Measurements from ENCODE around the gene SNX20. TPM values are rescaled to one million over a fixed set of nuclear protein-coding genes. Genes with fewer than 3 reads are reported as not detected.

Gene SNX20
- total RNA-seq, 2 donors from 2014 or later: 0.86 to 1.6 TPM

DNA sequence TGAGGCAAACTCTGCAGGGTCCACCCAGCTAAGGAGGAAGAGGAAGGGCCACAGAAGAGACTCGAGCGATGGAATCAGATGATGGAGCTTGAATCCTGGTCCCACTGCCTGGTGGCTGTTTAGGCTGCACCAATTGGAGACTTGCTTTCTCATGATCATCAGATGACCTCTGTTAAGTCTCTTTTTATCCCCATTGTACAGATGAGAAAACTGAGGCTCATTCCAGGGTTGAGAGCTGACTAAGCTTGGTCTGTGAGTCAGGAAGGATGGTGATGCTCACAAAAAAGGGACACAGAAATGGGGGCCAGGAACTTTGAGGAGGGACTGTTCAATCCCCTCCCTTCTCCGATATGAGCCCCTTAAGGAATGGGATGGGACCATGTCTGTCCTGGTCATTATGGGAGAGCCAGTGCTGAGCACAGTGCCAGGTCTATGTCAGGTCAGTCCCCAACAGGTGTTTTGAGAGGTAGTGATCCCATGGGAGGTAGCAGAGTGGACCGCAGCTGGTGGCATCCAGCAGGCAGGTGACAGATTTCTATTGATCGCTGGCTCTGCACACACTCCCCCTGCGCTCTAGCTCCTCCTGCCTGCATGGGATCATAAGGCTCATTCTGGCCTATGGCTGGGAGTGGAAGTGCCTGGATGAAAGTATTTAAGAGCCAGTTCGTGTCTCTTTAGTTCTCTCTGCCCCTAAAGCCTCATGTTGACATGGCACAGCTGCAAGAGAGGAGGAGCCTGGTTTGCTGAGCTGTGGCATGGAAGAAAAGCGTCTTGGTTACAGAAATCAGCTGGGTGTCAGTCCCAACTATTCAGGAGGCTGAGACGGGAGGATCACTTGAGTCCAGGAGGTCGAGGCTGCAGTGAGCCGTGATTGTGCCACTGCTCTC is 27.2 kb downstream of the SNX20 start:
- intact Hi-C loops (cut with DNase I): no loop called here
- no peak overlapping the region for H3K4me3 ChIP-seq
- no peaks in the 10 kb centered on the region for H3K27me3 ChIP-seq
- no peak overlapping the region for H3K27ac ChIP-seq
- H3K4me1 ChIP-seq: no peaks in the 10 kb centered on the region
- H3K36me3 ChIP-seq: no peaks in the 10 kb centered on the region
- TF ChIP-seq, protein P1, sequence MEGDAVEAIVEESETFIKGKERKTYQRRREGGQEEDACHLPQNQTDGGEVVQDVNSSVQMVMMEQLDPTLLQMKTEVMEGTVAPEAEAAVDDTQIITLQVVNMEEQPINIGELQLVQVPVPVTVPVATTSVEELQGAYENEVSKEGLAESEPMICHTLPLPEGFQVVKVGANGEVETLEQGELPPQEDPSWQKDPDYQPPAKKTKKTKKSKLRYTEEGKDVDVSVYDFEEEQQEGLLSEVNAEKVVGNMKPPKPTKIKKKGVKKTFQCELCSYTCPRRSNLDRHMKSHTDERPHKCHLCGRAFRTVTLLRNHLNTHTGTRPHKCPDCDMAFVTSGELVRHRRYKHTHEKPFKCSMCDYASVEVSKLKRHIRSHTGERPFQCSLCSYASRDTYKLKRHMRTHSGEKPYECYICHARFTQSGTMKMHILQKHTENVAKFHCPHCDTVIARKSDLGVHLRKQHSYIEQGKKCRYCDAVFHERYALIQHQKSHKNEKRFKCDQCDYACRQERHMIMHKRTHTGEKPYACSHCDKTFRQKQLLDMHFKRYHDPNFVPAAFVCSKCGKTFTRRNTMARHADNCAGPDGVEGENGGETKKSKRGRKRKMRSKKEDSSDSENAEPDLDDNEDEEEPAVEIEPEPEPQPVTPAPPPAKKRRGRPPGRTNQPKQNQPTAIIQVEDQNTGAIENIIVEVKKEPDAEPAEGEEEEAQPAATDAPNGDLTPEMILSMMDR (IDR thresholded peaks at IDR 0.05): no peak
- no peaks in the 10 kb centered on the region for H3K9me3 ChIP-seq
- DNase-seq: no peak
- no peak overlapping the region for H3K9ac ChIP-seq (ENCODE audit: low read depth in 2 of 2, low read length in 2 of 2)

DNA sequence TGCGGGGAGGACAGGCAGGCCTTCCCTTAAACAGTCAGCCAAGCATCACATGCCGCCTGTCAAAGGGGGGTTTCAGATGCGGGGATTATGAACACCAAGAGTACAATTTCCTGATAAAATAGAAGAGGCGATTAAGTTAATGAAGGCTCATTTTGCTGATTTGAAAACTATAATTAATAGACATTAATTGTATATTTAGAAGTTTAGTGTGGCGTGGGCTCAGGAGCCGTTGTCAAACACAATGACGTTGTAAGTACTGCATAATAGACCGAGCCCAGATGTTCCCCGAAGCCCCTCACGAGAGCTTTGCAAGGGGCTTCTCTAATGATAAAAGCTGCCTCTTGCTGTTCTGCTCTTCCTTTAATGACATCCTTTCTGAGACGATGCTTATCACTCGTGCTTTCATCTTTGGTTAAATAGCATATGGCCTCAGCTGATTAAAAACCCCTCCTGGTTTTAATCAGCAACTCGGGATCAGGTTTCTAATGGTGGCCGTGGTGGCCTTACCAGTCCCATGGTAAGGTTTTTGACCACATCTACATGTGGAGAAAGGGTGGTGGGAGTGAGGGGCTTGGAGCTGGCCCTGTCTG is 28.2 kb downstream of the SNX20 start:
- no peaks in the 10 kb centered on the region for H3K36me3 ChIP-seq
- TF ChIP-seq, protein P1 (IDR thresholded peaks at IDR 0.05): no peak

DNA sequence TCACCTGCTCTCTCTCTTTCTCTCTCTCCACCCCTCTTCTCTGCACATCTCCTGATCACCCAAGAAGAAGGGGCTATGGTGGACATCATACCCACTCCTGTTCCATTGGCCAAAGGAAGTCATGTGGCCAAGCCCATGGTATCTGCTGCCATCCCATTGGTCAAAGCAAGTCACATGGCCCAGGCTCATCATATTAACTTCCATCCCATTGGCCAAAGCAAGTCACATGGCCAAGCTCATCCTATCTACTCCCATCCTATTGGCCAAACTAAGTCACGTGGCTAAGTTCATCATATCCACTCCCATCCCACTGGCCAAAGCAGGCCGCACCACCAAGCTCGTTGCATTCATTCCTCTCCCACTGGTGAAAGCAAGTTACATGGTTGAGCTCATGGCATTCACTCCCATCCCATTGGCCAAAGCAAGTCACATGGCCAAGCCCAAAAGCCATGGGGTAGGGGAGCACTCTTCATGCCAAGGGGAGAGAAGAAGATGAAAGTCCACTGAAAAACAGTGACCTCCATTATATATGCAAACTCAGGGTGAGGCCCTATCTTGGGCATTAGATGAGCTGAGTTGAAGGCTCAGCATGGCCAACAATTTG is 29.2 kb downstream of the SNX20 start:
- TF ChIP-seq, protein P1 (IDR thresholded peaks at IDR 0.05): no peak
- no peak overlapping the region for H3K27ac ChIP-seq
- H3K9ac ChIP-seq (ENCODE audit: low read depth in 2 of 2, low read length in 2 of 2): no peak overlapping the region
- H3K9me3 ChIP-seq: no peaks in the 10 kb centered on the region
- no peaks in the 10 kb centered on the region for H3K36me3 ChIP-seq
- H3K4me3 ChIP-seq: no peak overlapping the region
- H3K27me3 ChIP-seq: no peaks in the 10 kb centered on the region
- no peak for DNase-seq
- H3K4me1 ChIP-seq: no peaks in the 10 kb centered on the region
- intact Hi-C loops (cut with DNase I): no loop called here

More for the DNA sequence above, 28.2 kb downstream of the SNX20 start:
- Histone ChIP-seq H3K9ac (ENCODE audit: low read depth in 2 of 2, low read length in 2 of 2) (no peak overlapping the region), H3K27ac (no peak overlapping the region), H3K27me3 (no peaks in the 10 kb centered on the region), H3K4me1 (no peaks in the 10 kb centered on the region), H3K9me3 (no peaks in the 10 kb centered on the region), H3K4me3 (no peak overlapping the region)
- DNase-seq: no peak
- intact Hi-C loops (cut with DNase I): no loop called here

DNA sequence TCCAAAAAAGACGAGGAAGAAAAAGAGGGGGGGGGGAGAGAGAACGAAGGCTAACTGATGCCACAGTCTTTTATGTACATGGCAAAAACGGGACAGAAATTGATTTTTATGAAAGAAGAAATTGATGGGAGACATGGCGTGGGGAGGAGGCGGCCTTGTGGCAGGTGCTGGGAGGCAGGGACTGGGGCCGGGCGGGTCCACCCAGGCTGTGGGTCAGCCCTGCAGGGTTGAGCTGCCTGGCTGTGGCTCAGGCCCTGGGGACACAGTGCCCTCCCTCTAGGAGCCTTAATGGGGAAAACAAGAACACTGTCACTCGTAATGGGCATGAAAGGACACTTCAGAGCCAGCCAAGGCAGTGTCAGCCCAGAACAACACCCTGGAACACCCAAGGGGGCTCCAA is 34.8 kb downstream of the SNX20 start:
- no peak overlapping the region for H3K4me3 ChIP-seq
- H3K9ac ChIP-seq (ENCODE audit: low read depth in 2 of 2, low read length in 2 of 2): no peak overlapping the region
- no peaks in the 10 kb centered on the region for H3K9me3 ChIP-seq
- H3K36me3 ChIP-seq: no peaks in the 10 kb centered on the region
- intact Hi-C loops (cut with DNase I): no loop called here
- DNase-seq: no peak
- TF ChIP-seq, protein P1 (IDR thresholded peaks at IDR 0.05): no peak
- H3K27ac ChIP-seq: no peak overlapping the region
- no peaks in the 10 kb centered on the region for H3K4me1 ChIP-seq
- H3K27me3 ChIP-seq: no peaks in the 10 kb centered on the region

DNA sequence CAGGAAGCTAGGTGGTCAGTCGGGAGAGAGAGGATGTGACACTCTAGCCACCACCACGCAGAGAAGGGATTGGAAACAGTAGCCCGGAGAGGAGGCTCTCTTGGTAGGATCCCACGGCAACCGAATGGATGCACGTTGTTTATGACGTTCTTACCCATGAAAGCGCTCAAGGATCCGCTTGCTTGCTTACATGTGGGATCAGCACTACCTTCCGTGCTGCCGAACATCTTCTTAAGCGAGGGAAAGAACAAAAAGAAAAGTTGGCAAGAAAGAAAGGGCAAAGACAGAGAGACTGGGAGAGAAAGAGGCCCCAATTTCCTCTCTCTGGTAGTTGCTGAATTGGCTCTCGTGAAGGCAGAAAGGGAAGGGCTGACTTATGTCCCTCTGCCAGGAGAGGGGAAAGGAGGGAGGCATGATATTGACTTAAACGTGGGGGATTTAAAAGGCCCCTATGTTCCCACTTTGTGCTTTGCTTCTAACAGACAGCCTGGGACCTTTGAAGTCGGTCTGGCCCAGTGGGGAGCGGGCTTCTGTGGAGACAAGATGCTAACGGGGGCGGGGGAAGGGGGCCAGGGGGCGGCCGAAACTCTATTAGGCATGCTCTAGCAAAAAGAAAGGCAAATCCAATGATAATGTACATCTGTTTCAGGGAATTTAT is 35.4 kb downstream of the SNX20 start:
- H3K36me3 ChIP-seq: no peaks in the 10 kb centered on the region
- no peak for DNase-seq
- intact Hi-C loops (cut with DNase I): no loop called here
- H3K27ac ChIP-seq: no peak overlapping the region
- no peaks in the 10 kb centered on the region for H3K4me1 ChIP-seq
- no peak overlapping the region for H3K4me3 ChIP-seq
- H3K27me3 ChIP-seq: no peaks in the 10 kb centered on the region
- H3K9me3 ChIP-seq: no peaks in the 10 kb centered on the region
- H3K9ac ChIP-seq (ENCODE audit: low read depth in 2 of 2, low read length in 2 of 2): no peak overlapping the region
- TF ChIP-seq, protein P1 (IDR thresholded peaks at IDR 0.05): no peak

Data from colonic mucosa (tissue), 4 donors.